A549 (cell line): ENCODE results near the gene GLIS1.

ENCODE experiments used
- FOSL2 ChIP-seq, 2 experiments: fragments of 450-650 bp in 1 of 2; fragments of >200 bp in 1 of 2; sonication (Bioruptor Twin) in 1 of 2; formaldehyde crosslinking; IDR thresholded peaks; 2 replicates each; pipeline versions ENCODE4 v1.5.0 to v1.6.1; 2016 to 2020; ENCODE audit warnings: mild to moderate bottlenecking in 1 of 2, moderate library complexity in 1 of 2
- HDAC2 ChIP-seq: fragments of 200-600 bp; sonication (generic); IDR thresholded peaks from 2 replicates; pipeline ENCODE4 v1.6.1; 2016
- KDM1A ChIP-seq: fragments of 200-600 bp; sonication (generic); IDR thresholded peaks from 2 replicates; pipeline ENCODE4 v1.6.1; 2016; ENCODE audit warnings: low read depth, mild to moderate bottlenecking
- PHF8 ChIP-seq: fragments of 200-600 bp; sonication (generic); IDR thresholded peaks from 2 replicates; pipeline ENCODE4 v1.6.1; 2016; ENCODE audit warnings: low read depth, mild to moderate bottlenecking, antibody characterized with exemption, moderate library complexity, borderline replicate concordance
- POLR2A ChIP-seq: IDR thresholded peaks from 2 replicates; pipeline ENCODE4 v1.6.1; 2012; ENCODE audit warnings: mild to moderate bottlenecking, low read length
- RAD21 ChIP-seq, 2 experiments: fragments of >200 bp in 1 of 2; sonication (Bioruptor Twin) in 1 of 2; formaldehyde crosslinking in 1 of 2; IDR thresholded peaks in 1 of 2; conservative IDR thresholded peaks in 1 of 2; 2 replicates in 1 of 2; 3 replicates in 1 of 2; pipeline ENCODE4 v1.6.1; 2012 to 2018; ENCODE audit warnings: inconsistent platforms in 1 of 2
- RFX5 ChIP-seq: fragments of 450-650 bp; IDR thresholded peaks from 2 replicates; pipeline ENCODE4 v1.7.1; 2014; ENCODE audit warnings: antibody characterized with exemption, mild to moderate bottlenecking, moderate library complexity
- TF ChIP-seq, protein P1 (sequence below): fragments of >200 bp; sonication (Bioruptor Twin); formaldehyde crosslinking; IDR thresholded peaks from 3 replicates; pipeline ENCODE4 v1.5.1; 2016
- TF ChIP-seq, protein P2 (sequence below): fragments of 200-600 bp; sonication (generic); IDR thresholded peaks from 2 replicates; pipeline ENCODE4 v1.6.1; 2016; ENCODE audit warnings: antibody characterized with exemption, mild to moderate bottlenecking, moderate library complexity
- TF ChIP-seq, protein P3 (sequence below): fragments of 450-650 bp; IDR thresholded peaks from 2 replicates; pipeline ENCODE4 v1.6.1; 2014; ENCODE audit warnings: antibody characterized with exemption
- TF ChIP-seq, protein P4 (sequence below): IDR thresholded peaks from 2 replicates; pipeline ENCODE4 v1.6.1; 2012

DNA sequence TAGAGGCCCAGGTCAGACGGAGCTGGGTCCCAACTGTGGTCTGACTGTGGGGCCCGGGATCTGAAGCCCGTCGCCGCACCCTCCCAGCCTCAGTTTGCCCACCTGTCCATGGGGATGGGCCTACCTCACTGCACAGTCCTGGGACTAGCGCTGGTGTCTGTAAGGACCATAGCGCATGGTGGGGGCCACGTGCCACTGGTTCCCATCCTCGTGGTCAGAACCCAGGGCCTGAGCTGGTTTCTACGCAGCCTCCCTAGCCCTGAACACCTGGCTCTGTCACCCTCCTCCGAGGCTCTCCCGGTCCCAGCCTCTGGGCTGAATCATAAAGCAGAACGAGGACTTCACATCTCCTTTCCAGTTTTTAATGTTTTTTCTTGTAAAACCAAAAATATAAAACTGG, 233.1 kb downstream of the GLIS1 start:
- TF ChIP-seq, protein P1, sequence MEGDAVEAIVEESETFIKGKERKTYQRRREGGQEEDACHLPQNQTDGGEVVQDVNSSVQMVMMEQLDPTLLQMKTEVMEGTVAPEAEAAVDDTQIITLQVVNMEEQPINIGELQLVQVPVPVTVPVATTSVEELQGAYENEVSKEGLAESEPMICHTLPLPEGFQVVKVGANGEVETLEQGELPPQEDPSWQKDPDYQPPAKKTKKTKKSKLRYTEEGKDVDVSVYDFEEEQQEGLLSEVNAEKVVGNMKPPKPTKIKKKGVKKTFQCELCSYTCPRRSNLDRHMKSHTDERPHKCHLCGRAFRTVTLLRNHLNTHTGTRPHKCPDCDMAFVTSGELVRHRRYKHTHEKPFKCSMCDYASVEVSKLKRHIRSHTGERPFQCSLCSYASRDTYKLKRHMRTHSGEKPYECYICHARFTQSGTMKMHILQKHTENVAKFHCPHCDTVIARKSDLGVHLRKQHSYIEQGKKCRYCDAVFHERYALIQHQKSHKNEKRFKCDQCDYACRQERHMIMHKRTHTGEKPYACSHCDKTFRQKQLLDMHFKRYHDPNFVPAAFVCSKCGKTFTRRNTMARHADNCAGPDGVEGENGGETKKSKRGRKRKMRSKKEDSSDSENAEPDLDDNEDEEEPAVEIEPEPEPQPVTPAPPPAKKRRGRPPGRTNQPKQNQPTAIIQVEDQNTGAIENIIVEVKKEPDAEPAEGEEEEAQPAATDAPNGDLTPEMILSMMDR, result no peak
- TF ChIP-seq PHF8 (no peak), FOSL2 (IDR thresholded peaks at IDR 0.05) (no peak), FOSL2 (CRISPR knock-in tag; IDR thresholded peaks at IDR 0.05) (no peak), KDM1A (no peak), RAD21 (conservative IDR thresholded peaks at IDR 0.05 in 1 of 2, IDR thresholded peaks at IDR 0.05 in 1 of 2) (no peak), RFX5 (no peak), POLR2A (no peak), HDAC2 (no peak)
- TF ChIP-seq, protein P2, sequence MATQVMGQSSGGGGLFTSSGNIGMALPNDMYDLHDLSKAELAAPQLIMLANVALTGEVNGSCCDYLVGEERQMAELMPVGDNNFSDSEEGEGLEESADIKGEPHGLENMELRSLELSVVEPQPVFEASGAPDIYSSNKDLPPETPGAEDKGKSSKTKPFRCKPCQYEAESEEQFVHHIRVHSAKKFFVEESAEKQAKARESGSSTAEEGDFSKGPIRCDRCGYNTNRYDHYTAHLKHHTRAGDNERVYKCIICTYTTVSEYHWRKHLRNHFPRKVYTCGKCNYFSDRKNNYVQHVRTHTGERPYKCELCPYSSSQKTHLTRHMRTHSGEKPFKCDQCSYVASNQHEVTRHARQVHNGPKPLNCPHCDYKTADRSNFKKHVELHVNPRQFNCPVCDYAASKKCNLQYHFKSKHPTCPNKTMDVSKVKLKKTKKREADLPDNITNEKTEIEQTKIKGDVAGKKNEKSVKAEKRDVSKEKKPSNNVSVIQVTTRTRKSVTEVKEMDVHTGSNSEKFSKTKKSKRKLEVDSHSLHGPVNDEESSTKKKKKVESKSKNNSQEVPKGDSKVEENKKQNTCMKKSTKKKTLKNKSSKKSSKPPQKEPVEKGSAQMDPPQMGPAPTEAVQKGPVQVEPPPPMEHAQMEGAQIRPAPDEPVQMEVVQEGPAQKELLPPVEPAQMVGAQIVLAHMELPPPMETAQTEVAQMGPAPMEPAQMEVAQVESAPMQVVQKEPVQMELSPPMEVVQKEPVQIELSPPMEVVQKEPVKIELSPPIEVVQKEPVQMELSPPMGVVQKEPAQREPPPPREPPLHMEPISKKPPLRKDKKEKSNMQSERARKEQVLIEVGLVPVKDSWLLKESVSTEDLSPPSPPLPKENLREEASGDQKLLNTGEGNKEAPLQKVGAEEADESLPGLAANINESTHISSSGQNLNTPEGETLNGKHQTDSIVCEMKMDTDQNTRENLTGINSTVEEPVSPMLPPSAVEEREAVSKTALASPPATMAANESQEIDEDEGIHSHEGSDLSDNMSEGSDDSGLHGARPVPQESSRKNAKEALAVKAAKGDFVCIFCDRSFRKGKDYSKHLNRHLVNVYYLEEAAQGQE, result no peak
- TF ChIP-seq, protein P3, sequence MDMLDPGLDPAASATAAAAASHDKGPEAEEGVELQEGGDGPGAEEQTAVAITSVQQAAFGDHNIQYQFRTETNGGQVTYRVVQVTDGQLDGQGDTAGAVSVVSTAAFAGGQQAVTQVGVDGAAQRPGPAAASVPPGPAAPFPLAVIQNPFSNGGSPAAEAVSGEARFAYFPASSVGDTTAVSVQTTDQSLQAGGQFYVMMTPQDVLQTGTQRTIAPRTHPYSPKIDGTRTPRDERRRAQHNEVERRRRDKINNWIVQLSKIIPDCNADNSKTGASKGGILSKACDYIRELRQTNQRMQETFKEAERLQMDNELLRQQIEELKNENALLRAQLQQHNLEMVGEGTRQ, result no peak
- TF ChIP-seq, protein P4, sequence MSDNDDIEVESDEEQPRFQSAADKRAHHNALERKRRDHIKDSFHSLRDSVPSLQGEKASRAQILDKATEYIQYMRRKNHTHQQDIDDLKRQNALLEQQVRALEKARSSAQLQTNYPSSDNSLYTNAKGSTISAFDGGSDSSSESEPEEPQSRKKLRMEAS, result no peak
